Thyroid gland (tissue), 4 donors: ENCODE results near the gene SPNS3. TPM values are rescaled to one million over a fixed set of nuclear protein-coding genes. Genes with fewer than 3 reads are reported as not detected.

ENCODE experiments used
- DNase-seq, 2 donors: peaks; one replicate each; pipeline ENCODE4 v3.0.0-alpha.2; 2019
- H3K27ac ChIP-seq, 3 donors: fragments of 200-600 bp; sonication (generic); 1 replicate in 2 of 3; 2 replicates in 1 of 3; pipeline ENCODE4 v1.5.1; 2016 to 2019; ENCODE audit warnings: mild to moderate bottlenecking in 1 of 3, moderate library complexity in 1 of 3
- H3K27me3 ChIP-seq: fragments of 200-600 bp; sonication (generic); one replicate; pipeline ENCODE4 v1.5.1; 2019
- H3K36me3 ChIP-seq, 2 donors: fragments of 200-600 bp; sonication (generic); one replicate each; pipeline ENCODE4 v1.5.1; 2016 to 2019
- H3K4me1 ChIP-seq, 2 donors: fragments of 200-600 bp; sonication (generic); one replicate each; pipeline ENCODE4 v1.5.1; 2017 to 2019
- H3K4me3 ChIP-seq, 3 donors: fragments of 200-600 bp; sonication (generic); replicated peaks in 1 of 3; 1 replicate in 2 of 3; 2 replicates in 1 of 3; pipeline ENCODE4 v1.5.1; 2016; ENCODE audit warnings: mild to moderate bottlenecking in 1 of 3
- H3K9me3 ChIP-seq: fragments of 200-600 bp; sonication (generic); one replicate; pipeline ENCODE4 v1.5.1; 2017
- CTCF ChIP-seq, 6 experiments: fragments of 200-600 bp in 3 of 6; fragments of 450-650 bp in 3 of 6; sonication (generic) in 3 of 6; IDR thresholded peaks; one replicate each; pipeline ENCODE4 v1.5.1; 2016 to 2019; ENCODE audit warnings: antibody characterized with exemption in 6 of 6, mild to moderate bottlenecking in 2 of 6, inconsistent platforms in 1 of 6, moderate library complexity in 1 of 6
- POLR2A ChIP-seq, 2 donors: fragments of 450-650 bp; IDR thresholded peaks; one replicate each; pipeline ENCODE4 v1.6.1; 2017; ENCODE audit warnings: antibody characterized with exemption in 2 of 2, mild to moderate bottlenecking in 2 of 2, moderate library complexity in 1 of 2
- WGBS, 2 donors: methylation state at CpG; one replicate each; pipeline ENCODE4 v1.1.5; 2017; 5-methylcytosine and 5-hydroxymethylcytosine counted together
- intact Hi-C: fragments of 100-400 bp; cut with DNase I; formaldehyde crosslinking; loops from one replicate; pipeline ENCODE4 v1.15.1; 2023
- total RNA-seq, 4 donors: library from RNA; depleted of rRNA; stranded (reverse); fragments of >200 nt; gene quantifications; one replicate each; pipeline ENCODE4 v1.2.3, GENCODE V29; 2016

The SPNS3 gene
- total RNA-seq, 4 donors from 2014 or later: 0.54 TPM; not detected in 3

GRCh38 chr17:4476511-4477070 is 42.9 kb downstream of the SPNS3 start:
- no peak overlapping the region for H3K27ac ChIP-seq
- intact Hi-C loops: no loop called here
- no peaks in the 10 kb centered on the region for H3K36me3 ChIP-seq
- H3K4me3 ChIP-seq: no peak overlapping the region
- WGBS, 2 donors: 78 to 83% methylated on average over 8 to 10 of the region's 19 CpGs
- no peak for DNase-seq
- H3K4me1 ChIP-seq: peaks cover 0 to 8% of the 10 kb centered on the region in 2 donors
- no peaks in the 10 kb centered on the region for H3K27me3 ChIP-seq
- H3K9me3 ChIP-seq: no peaks in the 10 kb centered on the region
- TF ChIP-seq POLR2A (IDR thresholded peaks at IDR 0.05): no peak
- no peak for TF ChIP-seq CTCF (IDR thresholded peaks at IDR 0.05)

- no peaks in the 10 kb centered on the region for H3K27me3 ChIP-seq
- TF ChIP-seq CTCF (IDR thresholded peaks at IDR 0.05) (no peak), POLR2A (IDR thresholded peaks at IDR 0.05) (no peak)
- no peak overlapping the region for H3K27ac ChIP-seq
- H3K36me3 ChIP-seq: no peaks in the 10 kb centered on the region
- WGBS, 2 donors: 78 to 80% methylated on average over 10 of the region's 10 CpGs
- peaks cover 0 to 8% of the 10 kb centered on the region in 2 donors for H3K4me1 ChIP-seq
- H3K9me3 ChIP-seq: no peaks in the 10 kb centered on the region
- intact Hi-C loops: no loop called here
- H3K4me3 ChIP-seq: no peak overlapping the region
- no peak for DNase-seq
Observed at GRCh38 chr17:4477255-4477791, 43.6 kb downstream of the SPNS3 start.

- Histone ChIP-seq H3K9me3 (no peaks in the 10 kb centered on the region), H3K4me1 (peaks cover 0 to 8% of the 10 kb centered on the region in 2 donors), H3K27me3 (no peaks in the 10 kb centered on the region), H3K27ac (no peak overlapping the region), H3K4me3 (no peak overlapping the region), H3K36me3 (no peaks in the 10 kb centered on the region)
- TF ChIP-seq CTCF (IDR thresholded peaks at IDR 0.05) (no peak), POLR2A (IDR thresholded peaks at IDR 0.05) (no peak)
- intact Hi-C loops: no loop called here
- no peak for DNase-seq
- WGBS, 2 donors: 92 to 96% methylated on average over 7 to 11 of the region's 11 CpGs
Observed at GRCh38 chr17:4478318-4478830, 44.6 kb downstream of the SPNS3 start.

GRCh38 chr17:4479340-4479981 is 45.7 kb downstream of the SPNS3 start:
- DNase-seq: no peak
- Histone ChIP-seq H3K4me1 (peaks cover 0 to 8% of the 10 kb centered on the region in 2 donors), H3K27me3 (no peaks in the 10 kb centered on the region), H3K9me3 (no peaks in the 10 kb centered on the region), H3K4me3 (no peak overlapping the region), H3K36me3 (no peaks in the 10 kb centered on the region), H3K27ac (no peak overlapping the region)
- whole genome bisulfite sequencing, 2 donors: 87 to 100% methylated on average over 4 to 5 of the region's 8 CpGs
- TF ChIP-seq POLR2A (IDR thresholded peaks at IDR 0.05) (no peak), CTCF (IDR thresholded peaks at IDR 0.05) (no peak)
- intact Hi-C loops: no loop called here
